DND-41 (cell line): ENCODE data around the gene CA11.

Experiments
- EZH2 ChIP-seq: IDR thresholded peaks from 3 replicates; pipeline ENCODE4 v1.6.1; 2012; ENCODE audit warnings: borderline replicate concordance, low read depth, mild to moderate bottlenecking, moderate library complexity, low read length, inconsistent platforms; ENCODE audit not compliant: severe bottlenecking
- TF ChIP-seq, protein P1 (sequence below): IDR thresholded peaks from 2 replicates; pipeline ENCODE4 v1.5.1; 2012; ENCODE audit warnings: borderline replicate concordance, low read length, moderate library complexity, mild to moderate bottlenecking; ENCODE audit not compliant: poor library complexity, severe bottlenecking; ENCODE audit errors: extremely low read depth

DNA sequence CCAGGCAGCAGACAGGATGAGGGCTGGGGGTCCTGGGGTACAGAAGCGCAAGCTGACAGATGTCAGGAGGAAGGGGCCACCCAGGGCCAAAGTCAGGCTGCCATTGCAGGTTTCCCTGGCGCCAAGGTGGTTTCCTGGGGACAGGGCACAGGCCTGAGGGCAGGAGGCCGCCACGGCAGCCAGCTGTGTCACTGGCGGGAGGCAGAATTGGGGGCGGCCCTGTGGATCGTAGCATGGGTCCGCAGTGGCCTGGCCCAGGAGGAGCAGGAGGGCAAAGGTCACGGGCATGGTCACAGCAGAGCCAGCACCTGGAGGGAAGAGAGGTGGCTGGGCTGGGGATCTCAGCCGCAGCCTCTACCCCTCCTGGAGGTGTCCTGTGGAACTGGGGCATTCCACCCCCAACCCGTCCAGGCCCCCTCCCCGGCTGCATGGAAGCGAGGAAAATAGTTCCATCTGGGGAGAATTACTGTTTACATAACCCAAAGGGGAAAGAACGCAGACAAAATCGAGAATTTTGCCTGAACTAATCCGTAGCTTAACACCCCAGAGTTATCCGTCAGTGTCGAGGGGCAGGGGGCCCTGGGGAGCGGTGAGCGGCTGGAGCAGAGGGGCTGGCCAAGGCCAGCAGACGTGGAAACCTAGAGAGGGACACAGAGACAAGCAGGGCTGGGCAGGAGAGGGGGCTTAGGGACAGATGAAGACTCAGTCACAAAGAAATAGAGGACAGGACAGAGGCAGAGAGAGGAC, 24.9 kb upstream of the CA11 start:
- TF ChIP-seq, protein P1, sequence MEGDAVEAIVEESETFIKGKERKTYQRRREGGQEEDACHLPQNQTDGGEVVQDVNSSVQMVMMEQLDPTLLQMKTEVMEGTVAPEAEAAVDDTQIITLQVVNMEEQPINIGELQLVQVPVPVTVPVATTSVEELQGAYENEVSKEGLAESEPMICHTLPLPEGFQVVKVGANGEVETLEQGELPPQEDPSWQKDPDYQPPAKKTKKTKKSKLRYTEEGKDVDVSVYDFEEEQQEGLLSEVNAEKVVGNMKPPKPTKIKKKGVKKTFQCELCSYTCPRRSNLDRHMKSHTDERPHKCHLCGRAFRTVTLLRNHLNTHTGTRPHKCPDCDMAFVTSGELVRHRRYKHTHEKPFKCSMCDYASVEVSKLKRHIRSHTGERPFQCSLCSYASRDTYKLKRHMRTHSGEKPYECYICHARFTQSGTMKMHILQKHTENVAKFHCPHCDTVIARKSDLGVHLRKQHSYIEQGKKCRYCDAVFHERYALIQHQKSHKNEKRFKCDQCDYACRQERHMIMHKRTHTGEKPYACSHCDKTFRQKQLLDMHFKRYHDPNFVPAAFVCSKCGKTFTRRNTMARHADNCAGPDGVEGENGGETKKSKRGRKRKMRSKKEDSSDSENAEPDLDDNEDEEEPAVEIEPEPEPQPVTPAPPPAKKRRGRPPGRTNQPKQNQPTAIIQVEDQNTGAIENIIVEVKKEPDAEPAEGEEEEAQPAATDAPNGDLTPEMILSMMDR = no peak
- TF ChIP-seq EZH2 = no peak
